ENCODE measurements around the gene GP1BA.

The GP1BA gene

GRCh38 chr17:4928881-4929280 is 3.2 kb upstream of the GP1BA start:
- Histone ChIP-seq H3K27me3 (ENCODE audit: insufficient read depth, low read length, poor library complexity) (no peaks in the 10 kb centered on the region), H2BK15ac (replicated peaks; ENCODE audit: low read depth) (no peak overlapping the region), H4K8ac (ENCODE audit: low read depth, low read length) (no peak overlapping the region), H2AK5ac (ENCODE audit: low read length) (no peak overlapping the region), H3K36me3 (ENCODE audit: control insufficient read depth, insufficient read depth, low read length) (no peaks in the 10 kb centered on the region), H3K56ac (ENCODE audit: low read length) (no peak overlapping the region), H2BK120ac (ENCODE audit: low read depth, low read length) (no peak overlapping the region), H2BK5ac (ENCODE audit: low read length) (no peak overlapping the region), H3K4me3 (ENCODE audit: low read length) (no peak overlapping the region), H3K4me1 (ENCODE audit: control insufficient read depth, low read depth, low read length) (no peaks in the 10 kb centered on the region), H3K4ac (ENCODE audit: low read depth, low read length) (no peak overlapping the region), H3K4me2 (ENCODE audit: low read length) (no peak overlapping the region), H4K5ac (ENCODE audit: low read length) (no peak overlapping the region), H3K27ac (ENCODE audit: low read depth, low read length) (no peak overlapping the region), H3K23ac (ENCODE audit: low read length) (no peak overlapping the region), H3K79me1 (ENCODE audit: low read length) (no peaks in the 10 kb centered on the region), H3K9ac (ENCODE audit: low read length) (no peak overlapping the region), H3K79me2 (ENCODE audit: control insufficient read depth, insufficient read depth, low read length) (no peaks in the 10 kb centered on the region), H3K18ac (ENCODE audit: low read length) (no peak overlapping the region)
- no CpG with 5 or more reads among the region's 18 CpGs for WGBS (ENCODE audit: extremely low coverage, insufficient coverage, low lambda C conversion rate)
- no peak for DNase-seq

GRCh38 chr17:4932756-4933155 is 679 bp downstream of the GP1BA start:
- WGBS (ENCODE audit: extremely low coverage, insufficient coverage, low lambda C conversion rate), result no CpG with 5 or more reads among the region's 12 CpGs

GRCh38 chr17:4933646-4934045 is 1.6 kb downstream of the GP1BA start:
- Histone ChIP-seq H3K23ac (ENCODE audit: low read length) (no peak overlapping the region), H2BK120ac (ENCODE audit: low read depth, low read length) (no peak overlapping the region), H3K27me3 (ENCODE audit: insufficient read depth, low read length, poor library complexity) (no peaks in the 10 kb centered on the region), H3K9ac (ENCODE audit: low read length) (no peak overlapping the region), H3K4me1 (ENCODE audit: control insufficient read depth, low read depth, low read length) (peaks cover under 1% of the 10 kb centered on the region), H3K36me3 (ENCODE audit: control insufficient read depth, insufficient read depth, low read length) (no peaks in the 10 kb centered on the region), H4K5ac (ENCODE audit: low read length) (no peak overlapping the region), H3K4ac (ENCODE audit: low read depth, low read length) (no peak overlapping the region), H2BK5ac (ENCODE audit: low read length) (no peak overlapping the region), H3K27ac (ENCODE audit: low read depth, low read length) (no peak overlapping the region), H4K8ac (ENCODE audit: low read depth, low read length) (no peak overlapping the region), H3K79me2 (ENCODE audit: control insufficient read depth, insufficient read depth, low read length) (peaks cover 4% of the 10 kb centered on the region), H2BK15ac (replicated peaks; ENCODE audit: low read depth) (no peak overlapping the region), H3K4me2 (ENCODE audit: low read length) (no peak overlapping the region), H2AK5ac (ENCODE audit: low read length) (no peak overlapping the region), H3K4me3 (ENCODE audit: low read length) (no peak overlapping the region), H3K56ac (ENCODE audit: low read length) (no peak overlapping the region), H3K18ac (ENCODE audit: low read length) (no peak overlapping the region), H3K79me1 (ENCODE audit: low read length) (peaks cover 5% of the 10 kb centered on the region)
- no CpG with 5 or more reads among the region's 16 CpGs for whole genome bisulfite sequencing (ENCODE audit: extremely low coverage, insufficient coverage, low lambda C conversion rate)
- no peak for DNase-seq

More at GRCh38 chr17:4932756-4933155, 679 bp downstream of the GP1BA start:
- H3K56ac ChIP-seq (ENCODE audit: low read length), result no peak overlapping the region
- no peak overlapping the region for H3K4me3 ChIP-seq (ENCODE audit: low read length)
- H3K4me1 ChIP-seq (ENCODE audit: control insufficient read depth, low read depth, low read length), result no peaks in the 10 kb centered on the region
- H3K79me1 ChIP-seq (ENCODE audit: low read length), result no peaks in the 10 kb centered on the region
- H3K4me2 ChIP-seq (ENCODE audit: low read length), result no peak overlapping the region
- no peak overlapping the region for H2AK5ac ChIP-seq (ENCODE audit: low read length)
- H3K23ac ChIP-seq (ENCODE audit: low read length), result no peak overlapping the region
- H2BK15ac ChIP-seq (replicated peaks; ENCODE audit: low read depth), result no peak overlapping the region
- no peak overlapping the region for H4K8ac ChIP-seq (ENCODE audit: low read depth, low read length)
- H2BK120ac ChIP-seq (ENCODE audit: low read depth, low read length), result no peak overlapping the region
- DNase-seq, result no peak
- H4K5ac ChIP-seq (ENCODE audit: low read length), result no peak overlapping the region
- H3K4ac ChIP-seq (ENCODE audit: low read depth, low read length), result no peak overlapping the region
- no peak overlapping the region for H3K18ac ChIP-seq (ENCODE audit: low read length)
- H3K27me3 ChIP-seq (ENCODE audit: insufficient read depth, low read length, poor library complexity), result no peaks in the 10 kb centered on the region
- no peaks in the 10 kb centered on the region for H3K79me2 ChIP-seq (ENCODE audit: control insufficient read depth, insufficient read depth, low read length)
- no peaks in the 10 kb centered on the region for H3K36me3 ChIP-seq (ENCODE audit: control insufficient read depth, insufficient read depth, low read length)
- H3K9ac ChIP-seq (ENCODE audit: low read length), result no peak overlapping the region
- no peak overlapping the region for H2BK5ac ChIP-seq (ENCODE audit: low read length)
- no peak overlapping the region for H3K27ac ChIP-seq (ENCODE audit: low read depth, low read length)

- peaks cover 3% of the 10 kb centered on the region for H3K4me1 ChIP-seq (ENCODE audit: control insufficient read depth, low read depth, low read length)
- H3K9ac ChIP-seq (ENCODE audit: low read length), result no peak overlapping the region
- peak; percentile 77 for DNase-seq
- no peak overlapping the region for H2BK5ac ChIP-seq (ENCODE audit: low read length)
- H3K27ac ChIP-seq (ENCODE audit: low read depth, low read length), result no peak overlapping the region
- no peak overlapping the region for H2AK5ac ChIP-seq (ENCODE audit: low read length)
- no peak overlapping the region for H3K4me2 ChIP-seq (ENCODE audit: low read length)
- no peak overlapping the region for H4K8ac ChIP-seq (ENCODE audit: low read depth, low read length)
- peaks cover 10% of the 10 kb centered on the region for H3K79me2 ChIP-seq (ENCODE audit: control insufficient read depth, insufficient read depth, low read length)
- peak overlapping the region; percentile 62 for H3K56ac ChIP-seq (ENCODE audit: low read length)
- no peak overlapping the region for H3K23ac ChIP-seq (ENCODE audit: low read length)
- no peak overlapping the region for H3K4me3 ChIP-seq (ENCODE audit: low read length)
- H2BK120ac ChIP-seq (ENCODE audit: low read depth, low read length), result no peak overlapping the region
- H2BK15ac ChIP-seq (replicated peaks; ENCODE audit: low read depth), result no peak overlapping the region
- H4K5ac ChIP-seq (ENCODE audit: low read length), result no peak overlapping the region
- no peaks in the 10 kb centered on the region for H3K36me3 ChIP-seq (ENCODE audit: control insufficient read depth, insufficient read depth, low read length)
- H3K4ac ChIP-seq (ENCODE audit: low read depth, low read length), result no peak overlapping the region
- peaks cover 9% of the 10 kb centered on the region for H3K79me1 ChIP-seq (ENCODE audit: low read length)
- H3K27me3 ChIP-seq (ENCODE audit: insufficient read depth, low read length, poor library complexity), result no peaks in the 10 kb centered on the region
- no peak overlapping the region for H3K18ac ChIP-seq (ENCODE audit: low read length)
- no CpG with 5 or more reads among the region's 14 CpGs for WGBS (ENCODE audit: extremely low coverage, insufficient coverage, low lambda C conversion rate)
Observed at GRCh38 chr17:4934173-4934979, 2.3 kb downstream of the GP1BA start.

GRCh38 chr17:4935650-4936049 is 3.6 kb downstream of the GP1BA start:
- no peak overlapping the region for H2BK15ac ChIP-seq (replicated peaks; ENCODE audit: low read depth)
- no peak overlapping the region for H3K9ac ChIP-seq (ENCODE audit: low read length)
- H3K79me2 ChIP-seq (ENCODE audit: control insufficient read depth, insufficient read depth, low read length), result peaks cover 10% of the 10 kb centered on the region
- H3K18ac ChIP-seq (ENCODE audit: low read length), result no peak overlapping the region
- no peak overlapping the region for H3K4ac ChIP-seq (ENCODE audit: low read depth, low read length)
- H3K79me1 ChIP-seq (ENCODE audit: low read length), result peaks cover 9% of the 10 kb centered on the region
- no peak overlapping the region for H3K27ac ChIP-seq (ENCODE audit: low read depth, low read length)
- no peak overlapping the region for H4K5ac ChIP-seq (ENCODE audit: low read length)
- no peak overlapping the region for H4K8ac ChIP-seq (ENCODE audit: low read depth, low read length)
- H3K4me1 ChIP-seq (ENCODE audit: control insufficient read depth, low read depth, low read length), result peaks cover 3% of the 10 kb centered on the region
- DNase-seq, result no peak
- H3K4me2 ChIP-seq (ENCODE audit: low read length), result no peak overlapping the region
- no peak overlapping the region for H2BK5ac ChIP-seq (ENCODE audit: low read length)
- no peak overlapping the region for H3K56ac ChIP-seq (ENCODE audit: low read length)
- no peak overlapping the region for H3K4me3 ChIP-seq (ENCODE audit: low read length)
- H2BK120ac ChIP-seq (ENCODE audit: low read depth, low read length), result no peak overlapping the region
- no peak overlapping the region for H2AK5ac ChIP-seq (ENCODE audit: low read length)
- no peak overlapping the region for H3K23ac ChIP-seq (ENCODE audit: low read length)
- H3K36me3 ChIP-seq (ENCODE audit: control insufficient read depth, insufficient read depth, low read length), result no peaks in the 10 kb centered on the region
- H3K27me3 ChIP-seq (ENCODE audit: insufficient read depth, low read length, poor library complexity), result no peaks in the 10 kb centered on the region

- H3K4ac ChIP-seq (ENCODE audit: low read depth, low read length), result no peak overlapping the region
- H3K27ac ChIP-seq (ENCODE audit: low read depth, low read length), result no peak overlapping the region
- WGBS (ENCODE audit: extremely low coverage, insufficient coverage, low lambda C conversion rate), result no CpG with 5 or more reads among the region's 3 CpGs
- no peak overlapping the region for H4K5ac ChIP-seq (ENCODE audit: low read length)
- no peaks in the 10 kb centered on the region for H3K27me3 ChIP-seq (ENCODE audit: insufficient read depth, low read length, poor library complexity)
- no peak for DNase-seq
- peaks cover 18% of the 10 kb centered on the region for H3K79me2 ChIP-seq (ENCODE audit: control insufficient read depth, insufficient read depth, low read length)
- H2BK5ac ChIP-seq (ENCODE audit: low read length), result no peak overlapping the region
- H3K56ac ChIP-seq (ENCODE audit: low read length), result no peak overlapping the region
- H3K9ac ChIP-seq (ENCODE audit: low read length), result no peak overlapping the region
- H3K18ac ChIP-seq (ENCODE audit: low read length), result no peak overlapping the region
- no peak overlapping the region for H3K23ac ChIP-seq (ENCODE audit: low read length)
- no peaks in the 10 kb centered on the region for H3K36me3 ChIP-seq (ENCODE audit: control insufficient read depth, insufficient read depth, low read length)
- H3K79me1 ChIP-seq (ENCODE audit: low read length), result peaks cover 11% of the 10 kb centered on the region
- no peak overlapping the region for H3K4me3 ChIP-seq (ENCODE audit: low read length)
- H4K8ac ChIP-seq (ENCODE audit: low read depth, low read length), result no peak overlapping the region
- H3K4me1 ChIP-seq (ENCODE audit: control insufficient read depth, low read depth, low read length), result peaks cover 3% of the 10 kb centered on the region
- H2AK5ac ChIP-seq (ENCODE audit: low read length), result no peak overlapping the region
- no peak overlapping the region for H2BK15ac ChIP-seq (replicated peaks; ENCODE audit: low read depth)
- no peak overlapping the region for H3K4me2 ChIP-seq (ENCODE audit: low read length)
- no peak overlapping the region for H2BK120ac ChIP-seq (ENCODE audit: low read depth, low read length)
Observed at GRCh38 chr17:4936436-4936835, 4.4 kb downstream of the GP1BA start.
